ENCODE results near the gene CDR2L.
"Not testable (repeated sequence)": the region's sequence is repeated elsewhere in the genome, so short reads cannot be mapped to it uniquely, and the experiment has no call there.

DNA sequence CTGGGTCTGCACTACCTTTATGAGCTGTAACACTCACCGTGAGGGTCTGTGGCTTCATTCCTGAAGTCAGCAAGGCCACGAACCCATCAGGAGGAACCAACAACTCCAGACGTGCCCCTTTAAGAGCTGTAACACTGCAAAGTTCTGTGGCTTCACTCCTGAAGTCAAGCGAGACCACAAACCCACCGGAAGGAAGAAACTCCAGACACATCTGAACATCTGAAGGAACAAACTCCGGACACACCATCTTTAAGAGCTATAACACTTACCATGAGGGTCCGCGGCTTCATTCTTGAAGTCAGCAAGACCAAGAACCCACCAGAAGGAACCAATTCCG lies 37.9 kb downstream of the CDR2L start:
- TF ChIP-seq CTCF (IDR thresholded peaks at IDR 0.05; ENCODE audit: low read length); EZH2 (IDR thresholded peaks at IDR 0.05; ENCODE audit: borderline replicate concordance, low read length): not testable (repeated sequence)

Measured in OCI-LY1 (cell line).